ENCODE data around the gene MAFB. TPM values are rescaled to one million over a fixed set of nuclear protein-coding genes. Genes with fewer than 3 reads are reported as not detected.

Gene MAFB
- total RNA-seq, 4 donors from 2014 or later = 58.3 to 93.6 (median 88.7) TPM

GRCh38 chr20:40667503-40667902, 21.5 kb downstream of the MAFB start:
- WGBS, 2 donors = 92 to 96% methylated on average over 3 of the region's 3 CpGs
- TF ChIP-seq CTCF (IDR thresholded peaks at IDR 0.05) (no peak), EP300 (IDR thresholded peaks at IDR 0.05) (no peak), POLR2A (IDR thresholded peaks at IDR 0.05) (no peak)
- Histone ChIP-seq H3K9me3 (no peaks in the 10 kb centered on the region), H3K27me3 (no peaks in the 10 kb centered on the region), H3K4me1 (no peaks in the 10 kb centered on the region), H3K36me3 (no peaks in the 10 kb centered on the region), H3K4me3 (no peak overlapping the region), H3K27ac (no peak overlapping the region)
- no peak for DNase-seq (ENCODE audit: low spot score in 2 of 2)

GRCh38 chr20:40666336-40666735, 22.7 kb downstream of the MAFB start:
- 75 to 83% methylated on average over 9 of the region's 9 CpGs for WGBS, 2 donors
- Histone ChIP-seq H3K4me3 (no peak overlapping the region), H3K9me3 (no peaks in the 10 kb centered on the region), H3K27me3 (no peaks in the 10 kb centered on the region), H3K4me1 (no peaks in the 10 kb centered on the region), H3K27ac (no peak overlapping the region), H3K36me3 (no peaks in the 10 kb centered on the region)
- no peak for TF ChIP-seq CTCF (IDR thresholded peaks at IDR 0.05)
- no peak for TF ChIP-seq EP300 (IDR thresholded peaks at IDR 0.05)
- TF ChIP-seq POLR2A (IDR thresholded peaks at IDR 0.05) = no peak
- no peak for DNase-seq (ENCODE audit: low spot score in 2 of 2)

GRCh38 chr20:40664891-40665290, 24.1 kb downstream of the MAFB start:
- Histone ChIP-seq H3K36me3 (no peaks in the 10 kb centered on the region), H3K4me3 (no peak overlapping the region), H3K9me3 (no peaks in the 10 kb centered on the region), H3K4me1 (no peaks in the 10 kb centered on the region), H3K27me3 (no peaks in the 10 kb centered on the region), H3K27ac (no peak overlapping the region)
- no peak for DNase-seq (ENCODE audit: low spot score in 2 of 2)
- 88 to 89% methylated on average over 5 of the region's 5 CpGs for WGBS, 2 donors
- TF ChIP-seq CTCF (IDR thresholded peaks at IDR 0.05) (no peak), POLR2A (IDR thresholded peaks at IDR 0.05) (no peak)

GRCh38 chr20:40663991-40664880, 24.8 kb downstream of the MAFB start:
- H3K4me3 ChIP-seq = no peak overlapping the region
- H3K36me3 ChIP-seq = no peaks in the 10 kb centered on the region
- no peaks in the 10 kb centered on the region for H3K9me3 ChIP-seq
- DNase-seq (ENCODE audit: low spot score in 2 of 2) = no peak
- H3K27ac ChIP-seq = no peak overlapping the region
- TF ChIP-seq CTCF (IDR thresholded peaks at IDR 0.05) = no peak
- no peak for TF ChIP-seq POLR2A (IDR thresholded peaks at IDR 0.05)
- no peak for TF ChIP-seq EP300 (IDR thresholded peaks at IDR 0.05)
- 50 to 59% methylated on average over 12 to 14 of the region's 14 CpGs for WGBS, 2 donors
- H3K4me1 ChIP-seq = no peaks in the 10 kb centered on the region
- H3K27me3 ChIP-seq = no peaks in the 10 kb centered on the region

GRCh38 chr20:40663304-40663790, 25.7 kb downstream of the MAFB start:
- no peaks in the 10 kb centered on the region for H3K4me1 ChIP-seq
- 79 to 82% methylated on average over 9 of the region's 9 CpGs for WGBS, 2 donors

More at GRCh38 chr20:40663304-40663790, 25.7 kb downstream of the MAFB start:
- no peak overlapping the region for H3K27ac ChIP-seq
- no peaks in the 10 kb centered on the region for H3K9me3 ChIP-seq
- H3K4me3 ChIP-seq = no peak overlapping the region
- no peaks in the 10 kb centered on the region for H3K36me3 ChIP-seq
- no peaks in the 10 kb centered on the region for H3K27me3 ChIP-seq
- DNase-seq (ENCODE audit: low spot score in 2 of 2) = no peak
- no peak for TF ChIP-seq EP300 (IDR thresholded peaks at IDR 0.05)
- TF ChIP-seq POLR2A (IDR thresholded peaks at IDR 0.05) = no peak
- no peak for TF ChIP-seq CTCF (IDR thresholded peaks at IDR 0.05)
